Neuronal stem cell (in vitro differentiated cells): ENCODE measurements around the gene IFT80.

ENCODE experiments used
- DNase-seq: peaks from one replicate; pipeline ENCODE4 v3.0.0-alpha.2; 2013; ENCODE audit warnings: low spot score
- H2AFZ ChIP-seq: one replicate; pipeline ENCODE4 v1.6.1; 2013; ENCODE audit warnings: mild to moderate bottlenecking, low read length, inconsistent platforms
- H2AK5ac ChIP-seq: 2 replicates; pipeline ENCODE4 v1.6.1; 2013; ENCODE audit warnings: low read depth, mild to moderate bottlenecking, inconsistent platforms, low read length, moderate library complexity, mixed read lengths
- H2BK120ac ChIP-seq: 2 replicates; pipeline ENCODE4 v1.6.1; 2013; ENCODE audit warnings: low read depth, mild to moderate bottlenecking, inconsistent platforms, low read length, moderate library complexity, mixed read lengths
- H2BK12ac ChIP-seq: one replicate; pipeline ENCODE4 v1.6.1; 2013; ENCODE audit warnings: low read length, inconsistent platforms
- H2BK15ac ChIP-seq: 2 replicates; pipeline ENCODE4 v1.6.1; 2013; ENCODE audit warnings: mild to moderate bottlenecking, low read length, inconsistent platforms, mixed read lengths
- H2BK5ac ChIP-seq: one replicate; pipeline ENCODE4 v1.6.1; 2013; ENCODE audit warnings: inconsistent platforms, mild to moderate bottlenecking, low read length, moderate library complexity
- H3K14ac ChIP-seq: one replicate; pipeline ENCODE4 v1.6.1; 2013; ENCODE audit warnings: low read length, inconsistent platforms
- H3K18ac ChIP-seq: 2 replicates; pipeline ENCODE4 v1.6.1; 2013; ENCODE audit warnings: low read length, inconsistent platforms
- H3K23ac ChIP-seq: 2 replicates; pipeline ENCODE4 v1.6.1; 2013; ENCODE audit warnings: low read depth, mild to moderate bottlenecking, mixed read lengths, low read length, inconsistent platforms; ENCODE audit not compliant: poor library complexity
- H3K27ac ChIP-seq: replicated peaks from 3 replicates; pipeline ENCODE4 v1.5.1; 2013; ENCODE audit warnings: low read length, inconsistent platforms
- H3K27me3 ChIP-seq, 3 experiments: 2 replicates each; pipeline ENCODE4 v1.6.1; 2013; ENCODE audit warnings: low read length in 3 of 3, mild to moderate bottlenecking in 2 of 3, inconsistent platforms in 1 of 3, low read depth in 1 of 3, mixed read lengths in 1 of 3, moderate library complexity in 1 of 3; ENCODE audit not compliant: control insufficient read depth in 3 of 3, insufficient read depth in 3 of 3
- H3K36me3 ChIP-seq, 2 donors: replicated peaks in 1 of 2; 2 replicates each; pipeline ENCODE4 v1.6.1; 2013; ENCODE audit warnings: low read length in 2 of 2; ENCODE audit not compliant: control insufficient read depth in 2 of 2, insufficient read depth in 2 of 2
- H3K4ac ChIP-seq: 2 replicates; pipeline ENCODE4 v1.6.1; 2013; ENCODE audit warnings: inconsistent platforms, mild to moderate bottlenecking, low read length, moderate library complexity
- H3K4me1 ChIP-seq, 2 donors: 1 replicate in 1 of 2; 2 replicates in 1 of 2; pipeline ENCODE4 v1.6.1; 2013; ENCODE audit warnings: low read length in 2 of 2, low read depth in 1 of 2; ENCODE audit not compliant: control insufficient read depth in 2 of 2, insufficient read depth in 1 of 2
- H3K4me2 ChIP-seq: one replicate; pipeline ENCODE4 v1.6.1; 2013; ENCODE audit warnings: mild to moderate bottlenecking, low read length, inconsistent platforms; ENCODE audit not compliant: insufficient read depth, poor library complexity, severe bottlenecking
- H3K4me3 ChIP-seq, 2 donors: 2 replicates each; pipeline ENCODE4 v1.5.1; 2013; ENCODE audit warnings: low read length in 2 of 2, mild to moderate bottlenecking in 2 of 2, inconsistent platforms in 1 of 2, moderate library complexity in 1 of 2
- H3K79me1 ChIP-seq: one replicate; pipeline ENCODE4 v1.6.1; 2013; ENCODE audit warnings: low read depth, mild to moderate bottlenecking, inconsistent platforms, low read length, moderate library complexity
- H3K9ac ChIP-seq: one replicate; pipeline ENCODE4 v1.6.1; 2013; ENCODE audit warnings: mild to moderate bottlenecking, low read depth, low read length, inconsistent platforms; ENCODE audit not compliant: poor library complexity
- H3K9me3 ChIP-seq, 2 donors: replicated peaks in 1 of 2; 2 replicates each; pipeline versions ENCODE3 to v1.6.1; 2013; ENCODE audit warnings: low read length in 2 of 2, mild to moderate bottlenecking in 2 of 2, inconsistent platforms in 1 of 2, low read depth in 1 of 2, mixed read lengths in 1 of 2, moderate library complexity in 1 of 2; ENCODE audit not compliant: control insufficient read depth in 2 of 2, insufficient read depth in 1 of 2
- H4K8ac ChIP-seq: one replicate; pipeline ENCODE4 v1.6.1; 2013; ENCODE audit warnings: low read depth, mild to moderate bottlenecking, inconsistent platforms, low read length, moderate library complexity
- H4K91ac ChIP-seq: one replicate; pipeline ENCODE4 v1.6.1; 2013; ENCODE audit warnings: low read length, low read depth, mild to moderate bottlenecking, inconsistent platforms; ENCODE audit not compliant: poor library complexity
- WGBS, 2 donors: extraction: QIAGEN DNeasy Blood & Tissue Kit; methylation state at CpG; one replicate each; pipeline ENCODE4 v1.1.7; 2013; ENCODE audit warnings: missing lambda C conversion rate in 2 of 2, mixed read lengths in 1 of 2; ENCODE audit not compliant: insufficient read length in 2 of 2, insufficient replicate concordance in 1 of 2; ENCODE audit errors: extremely low coverage in 2 of 2; 5-methylcytosine and 5-hydroxymethylcytosine counted together

Gene IFT80

DNA sequence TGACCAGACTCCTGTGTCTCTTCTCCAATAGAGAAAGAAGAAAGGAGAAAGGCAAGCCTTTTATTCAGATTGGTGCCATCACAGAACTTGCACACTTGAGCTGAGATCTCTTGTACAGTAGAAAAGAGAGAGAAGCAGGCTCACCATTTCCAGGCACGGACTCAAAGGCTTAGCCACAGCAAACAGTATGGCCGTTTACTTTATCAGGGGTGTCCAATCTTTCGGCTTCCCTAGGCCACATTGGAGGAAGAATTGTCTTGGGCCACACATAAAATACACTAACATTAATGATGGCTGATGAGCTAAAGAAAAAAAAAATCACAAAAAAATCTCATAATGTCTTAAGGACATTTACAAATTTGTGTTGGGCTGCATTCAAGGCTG, 5.0 kb downstream of the IFT80 start:
- Histone ChIP-seq H3K9ac (no peak overlapping the region), H3K4me2 (no peak overlapping the region), H2BK120ac (no peak overlapping the region), H3K9me3 (no peaks in the 10 kb centered on the region), H3K4me1 (peaks cover 2 to 3% of the 10 kb centered on the region in 2 donors), H2BK5ac (no peak overlapping the region), H2AFZ (no peak overlapping the region), H3K14ac (no peak overlapping the region), H2AK5ac (no peak overlapping the region), H3K18ac (no peak overlapping the region), H3K4ac (no peak overlapping the region), H4K8ac (no peak overlapping the region), H3K36me3 (no peaks in the 10 kb centered on the region), H3K27ac (no peak overlapping the region), H2BK12ac (no peak overlapping the region), H4K91ac (no peak overlapping the region), H3K23ac (no peak overlapping the region), H2BK15ac (no peak overlapping the region), H3K4me3 (no peak overlapping the region), H3K27me3 (no peaks in the 10 kb centered on the region), H3K79me1 (peaks cover 2% of the 10 kb centered on the region)
- no CpG with 5 or more reads among the region's 3 CpGs for WGBS, 2 donors
- DNase-seq: no peak

GRCh38 chr3:160393346-160394008, 5.5 kb downstream of the IFT80 start:
- H2BK5ac ChIP-seq: no peak overlapping the region
- H3K18ac ChIP-seq: no peak overlapping the region
- no peak overlapping the region for H3K27ac ChIP-seq
- H3K9me3 ChIP-seq: no peaks in the 10 kb centered on the region
- H3K4ac ChIP-seq: no peak overlapping the region
- no peaks in the 10 kb centered on the region for H3K36me3 ChIP-seq
- no peak overlapping the region for H4K8ac ChIP-seq
- no peak overlapping the region for H2BK15ac ChIP-seq
- no peak overlapping the region for H3K4me2 ChIP-seq
- H3K4me1 ChIP-seq: peaks cover 2 to 3% of the 10 kb centered on the region in 2 donors
- H2BK120ac ChIP-seq: no peak overlapping the region
- no peak overlapping the region for H3K4me3 ChIP-seq
- H2AFZ ChIP-seq: no peak overlapping the region
- H2BK12ac ChIP-seq: no peak overlapping the region
- H3K23ac ChIP-seq: no peak overlapping the region
- no peak overlapping the region for H2AK5ac ChIP-seq
- no peak overlapping the region for H3K14ac ChIP-seq
- peaks cover 2% of the 10 kb centered on the region for H3K79me1 ChIP-seq
- H3K27me3 ChIP-seq: no peaks in the 10 kb centered on the region
- H4K91ac ChIP-seq: no peak overlapping the region
- no peak for DNase-seq
- H3K9ac ChIP-seq: no peak overlapping the region
- WGBS, 2 donors: no CpG with 5 or more reads among the region's 2 CpGs

GRCh38 chr3:160392798-160393197, 6.2 kb downstream of the IFT80 start:
- Histone ChIP-seq H3K18ac (no peak overlapping the region), H4K8ac (no peak overlapping the region), H2BK15ac (no peak overlapping the region), H3K9me3 (no peaks in the 10 kb centered on the region), H3K27ac (no peak overlapping the region), H2BK120ac (no peak overlapping the region), H3K79me1 (peaks cover 2% of the 10 kb centered on the region), H3K36me3 (no peaks in the 10 kb centered on the region), H3K9ac (no peak overlapping the region), H4K91ac (no peak overlapping the region), H3K4ac (no peak overlapping the region), H3K27me3 (no peaks in the 10 kb centered on the region), H3K14ac (no peak overlapping the region), H3K4me3 (no peak overlapping the region), H3K4me2 (no peak overlapping the region), H3K23ac (no peak overlapping the region), H2BK5ac (no peak overlapping the region), H2BK12ac (no peak overlapping the region), H3K4me1 (peaks cover 0 to 2% of the 10 kb centered on the region in 2 donors), H2AK5ac (no peak overlapping the region), H2AFZ (no peak overlapping the region)
- no peak for DNase-seq

DNA sequence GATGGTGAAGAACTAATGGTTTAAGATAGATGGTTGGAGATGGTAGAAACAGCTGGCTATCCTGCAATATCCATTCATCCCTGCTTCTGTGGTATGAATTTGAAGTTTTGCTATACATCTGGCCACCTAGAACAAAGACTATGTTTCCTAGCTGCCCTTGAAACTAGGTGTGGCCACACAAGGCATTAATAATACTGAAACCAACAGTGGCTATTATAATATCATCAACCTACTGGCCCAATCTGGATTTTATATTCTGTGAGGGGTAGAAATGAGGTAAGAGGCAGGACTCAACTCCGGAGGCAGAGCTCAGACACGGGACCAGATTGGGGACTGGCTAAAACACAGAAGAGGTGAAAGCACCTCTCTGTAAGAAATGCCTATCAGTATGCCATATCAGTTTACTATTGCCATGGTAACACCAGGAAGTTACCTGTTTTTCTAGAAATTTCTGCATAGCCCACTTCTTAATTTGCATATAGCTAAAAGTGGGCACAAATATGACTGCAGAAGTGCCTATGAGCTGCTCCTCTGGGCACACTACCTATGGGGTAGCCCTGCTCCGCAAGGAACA, 8.4 kb downstream of the IFT80 start:
- DNase-seq: no peak
- no peak overlapping the region for H3K4me2 ChIP-seq
- peaks cover 0 to 2% of the 10 kb centered on the region in 2 donors for H3K4me1 ChIP-seq
- no peak overlapping the region for H3K14ac ChIP-seq
- H3K4ac ChIP-seq: no peak overlapping the region
- peaks cover 2% of the 10 kb centered on the region for H3K79me1 ChIP-seq
- no peak overlapping the region for H2AFZ ChIP-seq
- H3K18ac ChIP-seq: no peak overlapping the region
- no peak overlapping the region for H2BK12ac ChIP-seq
- H2BK5ac ChIP-seq: no peak overlapping the region
- no peaks in the 10 kb centered on the region for H3K36me3 ChIP-seq
- no peak overlapping the region for H4K91ac ChIP-seq
- no peak overlapping the region for H3K27ac ChIP-seq
- H2BK15ac ChIP-seq: no peak overlapping the region
- no peak overlapping the region for H3K9ac ChIP-seq
- H3K4me3 ChIP-seq: no peak overlapping the region
- no peak overlapping the region for H2BK120ac ChIP-seq
- H3K27me3 ChIP-seq: no peaks in the 10 kb centered on the region
- H4K8ac ChIP-seq: no peak overlapping the region
- H3K23ac ChIP-seq: no peak overlapping the region
- no peaks in the 10 kb centered on the region for H3K9me3 ChIP-seq
- WGBS, 2 donors: no CpG with 5 or more reads among the region's 3 CpGs
- H2AK5ac ChIP-seq: no peak overlapping the region
